Thyroid gland (tissue), 4 donors: Measurements from ENCODE around the gene SPARC.

Experiments used
- POLR2A ChIP-seq, 2 donors: fragments of 450-650 bp; IDR thresholded peaks; one replicate each; pipeline ENCODE4 v1.6.1; 2017; ENCODE audit warnings: antibody characterized with exemption in 2 of 2, mild to moderate bottlenecking in 2 of 2, moderate library complexity in 1 of 2
- TF ChIP-seq, protein P1 (sequence below), 6 experiments: fragments of 200-600 bp in 3 of 6; fragments of 450-650 bp in 3 of 6; sonication (generic) in 3 of 6; IDR thresholded peaks; one replicate each; pipeline ENCODE4 v1.5.1; 2016 to 2019; ENCODE audit warnings: antibody characterized with exemption in 6 of 6, mild to moderate bottlenecking in 2 of 6, inconsistent platforms in 1 of 6, moderate library complexity in 1 of 6

DNA sequence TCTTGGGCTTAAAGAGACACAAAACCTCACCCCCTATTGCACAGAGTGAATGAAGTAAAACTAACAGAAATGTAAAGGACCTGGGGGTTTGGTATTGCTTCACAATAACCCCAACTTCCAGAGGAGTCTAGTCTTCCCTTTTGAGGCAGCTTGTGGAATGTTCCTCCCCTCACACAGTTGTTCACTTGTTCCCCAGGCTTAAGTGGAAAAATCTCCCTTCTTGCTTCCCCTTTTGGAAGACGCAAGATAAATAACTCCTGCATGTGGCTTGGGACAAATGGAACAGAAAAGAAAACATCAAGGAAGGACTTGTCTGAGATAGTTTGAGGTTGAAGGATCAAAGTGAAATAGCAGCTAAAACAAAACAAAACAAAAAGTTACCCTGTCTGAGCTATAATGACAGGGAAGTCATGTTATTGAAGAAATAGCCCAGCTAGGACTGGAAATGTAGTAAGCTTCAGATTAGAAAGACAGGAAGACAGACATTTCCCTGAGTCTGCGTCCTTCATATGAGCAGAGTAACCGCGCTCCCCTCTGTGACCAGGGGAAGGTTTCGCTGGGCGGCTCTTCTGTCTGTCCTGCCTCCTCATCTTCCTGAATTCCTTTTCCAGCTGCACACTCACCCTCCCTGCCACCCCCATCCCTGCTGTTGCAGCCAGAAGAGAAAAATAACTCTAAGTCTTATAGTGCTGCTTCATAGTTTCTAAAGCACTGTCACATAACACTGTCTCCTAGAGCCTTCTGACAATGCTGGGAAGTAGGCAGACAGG lies 8.8 kb downstream of the SPARC start:
- TF ChIP-seq, protein P1, sequence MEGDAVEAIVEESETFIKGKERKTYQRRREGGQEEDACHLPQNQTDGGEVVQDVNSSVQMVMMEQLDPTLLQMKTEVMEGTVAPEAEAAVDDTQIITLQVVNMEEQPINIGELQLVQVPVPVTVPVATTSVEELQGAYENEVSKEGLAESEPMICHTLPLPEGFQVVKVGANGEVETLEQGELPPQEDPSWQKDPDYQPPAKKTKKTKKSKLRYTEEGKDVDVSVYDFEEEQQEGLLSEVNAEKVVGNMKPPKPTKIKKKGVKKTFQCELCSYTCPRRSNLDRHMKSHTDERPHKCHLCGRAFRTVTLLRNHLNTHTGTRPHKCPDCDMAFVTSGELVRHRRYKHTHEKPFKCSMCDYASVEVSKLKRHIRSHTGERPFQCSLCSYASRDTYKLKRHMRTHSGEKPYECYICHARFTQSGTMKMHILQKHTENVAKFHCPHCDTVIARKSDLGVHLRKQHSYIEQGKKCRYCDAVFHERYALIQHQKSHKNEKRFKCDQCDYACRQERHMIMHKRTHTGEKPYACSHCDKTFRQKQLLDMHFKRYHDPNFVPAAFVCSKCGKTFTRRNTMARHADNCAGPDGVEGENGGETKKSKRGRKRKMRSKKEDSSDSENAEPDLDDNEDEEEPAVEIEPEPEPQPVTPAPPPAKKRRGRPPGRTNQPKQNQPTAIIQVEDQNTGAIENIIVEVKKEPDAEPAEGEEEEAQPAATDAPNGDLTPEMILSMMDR (IDR thresholded peaks at IDR 0.05), result no peak
- no peak for TF ChIP-seq POLR2A (IDR thresholded peaks at IDR 0.05)
